ENCODE results near the gene SLC20A1.
A peak's percentile ranks its signal among the peaks of the same experiment; 100 is the strongest.

SLC20A1 gene

DNA sequence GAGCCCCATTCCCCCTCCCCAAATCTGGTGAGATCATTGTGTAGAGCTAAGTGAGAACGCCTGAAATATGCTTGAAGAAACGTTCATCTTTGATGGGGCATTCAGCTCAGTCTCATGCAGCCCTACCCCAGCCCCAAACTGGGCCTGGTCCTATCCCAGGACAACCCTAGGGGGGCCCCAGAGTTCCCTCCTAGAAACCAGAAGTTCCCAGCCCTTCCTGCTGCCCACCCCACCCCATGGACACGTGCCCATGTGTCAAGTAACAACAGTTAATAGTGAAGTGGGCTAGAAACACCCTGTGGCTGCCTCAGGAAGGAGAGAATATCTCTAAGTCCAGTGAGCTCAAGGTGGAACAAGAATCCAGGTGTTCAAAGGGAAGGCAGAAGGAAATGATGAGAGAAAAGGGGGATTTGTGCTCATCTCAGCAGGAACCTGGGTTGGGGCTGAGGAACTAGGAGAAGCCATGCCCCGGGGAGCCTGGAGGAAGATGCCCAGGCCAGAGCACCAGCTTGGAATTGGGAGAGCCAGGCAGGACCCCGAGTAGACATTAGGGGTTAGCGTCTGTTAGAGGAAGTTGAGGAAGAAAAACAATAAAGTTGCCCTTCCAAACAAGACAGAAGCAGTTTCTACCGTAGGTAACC is 20.1 kb upstream of the SLC20A1 start:
- no peak for DNase-seq (ENCODE audit: low read depth)

DNA sequence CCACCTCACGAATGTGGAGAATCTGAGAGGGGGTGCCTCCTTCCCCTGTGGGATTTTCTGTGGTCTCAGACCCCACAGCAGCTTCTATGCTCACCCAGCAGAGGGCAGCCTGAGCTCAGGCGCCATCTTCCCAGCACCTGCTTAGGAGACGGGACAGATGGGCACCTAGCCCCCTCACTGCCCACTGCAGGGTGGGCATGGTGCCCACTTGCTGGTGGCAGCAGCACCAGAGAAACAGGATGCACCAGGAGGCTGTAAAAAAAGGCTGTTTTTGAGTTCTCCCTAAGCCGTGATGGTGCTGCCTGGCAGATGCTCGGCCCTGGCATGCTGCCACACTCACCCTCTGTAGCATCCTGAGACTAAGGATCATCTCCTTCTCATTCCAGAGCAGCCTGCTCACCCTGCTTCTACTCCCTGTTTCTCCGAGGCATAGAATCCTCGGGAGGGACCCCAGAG is 19.1 kb upstream of the SLC20A1 start:
- DNase-seq (ENCODE audit: low read depth) = no peak

DNA sequence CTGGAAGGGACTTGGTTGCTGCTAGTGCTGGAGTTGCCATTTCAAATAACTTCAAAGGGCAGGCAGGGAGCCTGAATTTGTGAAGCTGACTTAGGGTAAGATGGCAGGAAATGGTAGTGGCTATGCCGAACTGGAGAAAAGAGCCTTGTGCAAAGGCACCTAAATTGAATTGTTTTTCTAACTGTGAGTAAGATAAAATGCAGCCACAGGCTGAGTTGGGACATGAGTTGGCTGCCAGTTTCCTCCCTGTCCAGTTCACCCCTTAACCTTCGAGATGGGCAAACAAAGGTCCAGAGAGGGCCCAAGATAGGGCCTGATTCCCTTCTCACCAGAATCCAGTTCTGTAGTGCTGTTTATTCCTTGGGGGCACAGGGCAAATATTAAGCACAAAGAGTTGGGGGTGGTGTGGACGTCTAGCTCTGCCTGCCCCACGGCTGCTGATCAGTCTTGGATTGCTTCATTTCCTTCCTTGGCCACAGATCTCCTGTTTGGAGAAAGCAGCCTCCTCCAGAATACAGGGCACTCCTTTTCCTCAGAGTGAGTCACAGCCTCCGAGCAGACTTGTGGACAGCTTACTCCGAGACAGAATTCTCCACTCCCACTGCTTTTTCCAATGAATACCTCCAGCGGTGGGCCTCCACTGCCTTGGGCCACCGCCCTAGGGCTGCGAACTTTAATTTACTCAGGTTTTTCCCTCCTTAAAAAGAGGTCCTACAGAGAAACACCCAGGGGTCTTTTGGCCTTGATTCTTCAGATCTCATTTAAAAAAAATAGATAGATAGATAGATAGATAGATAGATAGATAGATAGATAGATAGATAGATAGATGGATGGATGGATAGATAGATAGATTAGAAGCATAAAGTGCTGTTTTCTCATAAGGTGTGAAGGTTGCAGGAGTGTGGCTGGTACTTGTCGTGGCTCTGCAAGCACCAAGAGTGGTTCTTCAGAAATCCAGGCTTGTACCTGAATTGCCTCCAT is 18.4 kb upstream of the SLC20A1 start:
- peak; percentile 87 for DNase-seq (ENCODE audit: low read depth)

DNA sequence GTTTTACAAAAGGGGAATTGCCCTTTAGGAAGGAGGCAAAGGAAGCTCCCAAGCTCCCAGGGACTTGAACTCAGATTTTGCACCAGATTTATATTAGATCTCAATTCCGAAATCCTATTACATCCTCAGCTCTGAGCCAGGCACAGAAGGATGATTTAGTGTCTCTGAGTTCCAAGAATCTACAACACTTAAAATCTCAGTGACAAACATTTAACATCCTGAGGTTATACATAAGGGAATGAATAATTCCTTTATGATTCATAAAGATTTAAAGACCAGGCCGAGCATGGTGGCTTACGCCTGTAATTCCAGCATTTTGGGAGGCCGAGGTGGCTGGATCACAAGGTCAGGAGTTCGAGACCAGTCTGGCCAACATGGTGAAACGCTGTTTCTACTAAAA is 16.5 kb upstream of the SLC20A1 start:
- no peak for DNase-seq (ENCODE audit: low read depth)

DNA sequence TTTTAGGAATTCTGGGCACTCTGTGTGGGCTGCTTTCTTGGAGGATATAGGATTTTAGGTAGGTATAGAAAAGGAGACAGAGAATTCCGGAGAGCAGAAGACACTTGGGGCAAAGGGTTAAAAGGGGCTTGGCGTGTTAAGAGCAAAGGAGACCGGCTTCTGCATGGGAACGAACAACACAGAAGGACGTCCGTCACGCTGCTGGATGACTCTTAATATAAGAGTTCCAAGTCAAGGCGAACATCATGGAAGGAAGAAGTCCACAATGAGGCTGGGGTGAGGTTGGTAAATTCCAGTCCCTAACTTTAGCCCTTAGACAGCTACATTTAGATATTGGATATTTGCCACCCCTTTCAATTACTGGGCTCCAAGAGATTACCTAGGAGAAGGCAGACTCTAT is 15.9 kb upstream of the SLC20A1 start:
- no peak for DNase-seq (ENCODE audit: low read depth)

DNA sequence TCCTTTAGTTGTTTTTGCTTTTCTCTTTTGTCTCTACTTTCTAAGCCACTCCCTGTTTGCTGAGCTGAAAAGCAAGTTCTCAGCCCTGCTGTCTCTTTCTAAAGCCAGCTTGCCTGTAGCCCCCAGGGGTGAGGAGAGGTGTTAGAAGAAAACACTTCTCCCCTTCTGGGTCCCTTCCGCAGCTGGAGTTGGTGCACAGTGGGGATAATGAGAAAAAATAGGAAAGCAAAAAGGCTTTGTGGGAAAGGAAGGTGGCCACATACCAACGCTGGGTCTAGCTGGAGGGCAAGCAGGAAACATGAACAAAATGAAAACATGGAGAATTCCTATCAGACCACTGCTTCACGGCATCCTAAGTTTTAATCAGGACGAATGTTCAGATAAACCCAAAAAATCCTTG is 15.5 kb upstream of the SLC20A1 start:
- DNase-seq (ENCODE audit: low read depth) = no peak

DNA sequence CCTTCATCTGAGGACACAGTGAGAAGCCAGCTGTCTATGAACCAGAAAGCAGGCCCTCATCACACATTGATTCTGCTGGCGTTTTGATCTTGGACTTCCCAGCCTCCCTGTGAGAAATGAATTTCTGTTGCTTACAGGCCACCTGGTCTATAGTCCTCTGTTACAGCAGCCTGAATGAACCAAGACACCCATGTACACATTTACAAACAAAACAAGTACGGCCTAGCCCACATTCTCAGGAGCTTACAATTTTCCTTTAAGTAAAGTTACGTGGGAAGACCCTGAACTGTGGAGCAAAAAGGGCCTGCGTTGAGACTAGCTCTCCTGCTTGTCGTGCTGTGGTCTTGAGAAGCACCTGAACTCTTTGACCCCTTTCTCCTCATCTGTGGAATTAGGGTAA is 12.0 kb upstream of the SLC20A1 start:
- no peak for DNase-seq (ENCODE audit: low read depth)

DNA sequence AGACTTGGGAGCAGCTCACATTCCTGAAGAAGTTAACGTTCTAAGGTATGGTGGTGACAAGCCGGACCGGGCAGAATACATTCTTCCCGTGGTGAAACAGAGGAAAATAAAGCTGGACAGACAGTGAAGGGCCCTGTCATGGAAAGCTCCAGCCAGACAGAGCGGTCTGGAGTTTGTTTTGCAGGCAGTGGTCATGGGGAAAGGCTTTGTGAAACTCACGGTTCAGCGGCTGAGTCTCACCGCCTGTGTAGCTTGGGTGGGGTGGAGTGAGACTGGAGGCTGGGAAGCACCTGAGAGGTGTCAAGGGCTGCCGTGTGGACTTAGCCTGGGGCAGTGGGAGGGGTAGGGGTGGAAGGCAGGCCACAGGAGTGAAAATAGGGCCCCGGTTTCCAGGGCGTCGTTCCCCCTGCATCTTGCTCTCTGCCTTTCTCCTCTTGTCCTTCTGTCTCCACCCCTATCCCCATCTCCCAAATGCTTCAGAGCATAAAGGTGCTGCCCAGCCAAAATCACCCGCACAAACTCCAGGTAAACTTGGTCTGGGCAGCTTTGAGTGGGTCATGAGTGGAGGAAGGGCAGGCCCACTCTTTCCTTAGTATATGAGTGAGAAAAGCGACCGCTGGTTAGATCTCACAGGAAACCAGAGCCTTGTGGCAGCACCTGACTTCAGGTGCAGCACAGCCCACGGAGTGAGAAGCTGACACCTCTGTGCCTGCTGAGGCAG is 11.4 kb upstream of the SLC20A1 start:
- DNase-seq (ENCODE audit: low read depth) = no peak

DNA sequence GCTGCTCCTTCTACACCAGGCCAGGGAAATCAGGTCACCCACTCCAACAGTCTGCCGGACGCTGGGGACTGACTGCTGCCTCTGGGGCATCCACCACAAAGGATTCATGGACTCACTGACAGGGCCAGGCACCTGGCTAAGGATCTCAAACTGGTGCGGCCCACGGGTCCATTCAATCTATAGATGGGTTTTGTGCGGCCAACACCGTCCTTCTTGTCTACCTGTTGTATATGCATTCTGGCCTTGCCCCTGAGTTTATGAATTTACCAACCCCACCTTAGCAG is 10.9 kb upstream of the SLC20A1 start:
- DNase-seq (ENCODE audit: low read depth) = no peak

DNA sequence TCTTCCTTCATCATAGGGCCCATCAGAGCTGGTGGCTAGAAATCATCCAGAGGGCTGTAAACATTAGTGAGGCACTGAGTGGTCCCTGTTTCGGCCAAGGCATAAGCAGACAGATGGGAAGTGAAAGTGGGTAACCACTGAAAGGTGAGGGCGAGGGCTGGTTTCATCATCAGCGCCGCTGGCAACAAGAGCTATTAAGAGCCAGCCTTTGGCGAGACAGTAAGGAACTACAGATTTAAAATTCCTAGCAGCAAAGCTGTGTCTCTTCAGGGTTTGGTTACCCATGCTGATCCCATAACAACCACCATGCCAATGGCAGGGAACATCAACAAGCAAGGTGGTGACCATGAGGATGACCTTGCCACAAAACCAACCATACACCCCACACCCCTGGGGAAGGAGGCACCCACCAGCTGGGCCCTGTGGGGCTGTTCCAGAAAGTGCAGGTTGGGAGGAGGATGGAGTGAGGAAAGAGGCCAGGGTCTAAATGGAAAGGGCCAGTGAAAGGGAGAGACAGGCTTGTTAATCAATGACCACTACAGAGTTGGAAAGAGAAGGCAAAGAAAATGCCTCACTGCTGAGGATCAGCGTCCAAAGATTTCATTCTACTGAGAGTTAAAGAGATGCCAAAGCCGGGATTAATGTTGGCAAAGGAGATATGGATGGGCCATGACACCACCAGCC is 9.0 kb upstream of the SLC20A1 start:
- no peak for DNase-seq (ENCODE audit: low read depth)

DNA sequence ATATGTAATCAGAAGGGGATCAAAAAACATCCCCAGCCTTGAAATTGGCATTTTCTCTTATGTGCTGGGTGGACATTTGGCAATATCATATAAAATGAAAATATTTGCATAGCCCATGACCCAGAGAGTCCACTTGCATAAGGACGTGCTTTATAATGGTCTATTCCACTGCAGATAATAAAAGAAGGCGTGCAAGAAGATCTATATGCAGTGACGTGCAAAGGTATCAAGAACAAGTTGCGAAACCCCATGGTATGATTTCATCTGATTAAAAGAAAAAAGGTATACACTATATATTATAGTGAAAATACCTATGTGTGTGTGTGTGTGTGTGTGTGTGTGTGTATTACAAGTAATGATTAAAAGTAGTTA is 8.5 kb upstream of the SLC20A1 start:
- no peak for DNase-seq (ENCODE audit: low read depth)

DNA sequence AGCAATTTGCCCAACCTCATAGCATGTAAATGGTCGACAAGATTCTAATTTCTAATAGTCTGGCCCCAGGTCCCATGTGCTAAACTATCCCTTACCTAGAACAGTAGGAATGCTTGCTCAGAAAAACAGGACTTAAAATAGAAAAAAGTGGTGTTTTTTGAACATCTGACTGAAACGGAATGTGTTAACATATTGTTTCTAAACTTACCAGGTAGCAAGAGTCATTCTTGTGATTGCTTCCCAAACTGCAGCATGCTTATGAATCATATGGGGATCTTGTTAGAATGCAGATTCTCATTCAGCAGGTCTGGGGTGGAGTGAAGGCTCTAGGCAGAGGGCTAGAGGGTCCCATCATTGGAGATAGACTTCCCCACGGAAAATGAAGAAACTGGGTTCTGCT is 5.8 kb upstream of the SLC20A1 start:
- DNase-seq (ENCODE audit: low read depth) = no peak

DNA sequence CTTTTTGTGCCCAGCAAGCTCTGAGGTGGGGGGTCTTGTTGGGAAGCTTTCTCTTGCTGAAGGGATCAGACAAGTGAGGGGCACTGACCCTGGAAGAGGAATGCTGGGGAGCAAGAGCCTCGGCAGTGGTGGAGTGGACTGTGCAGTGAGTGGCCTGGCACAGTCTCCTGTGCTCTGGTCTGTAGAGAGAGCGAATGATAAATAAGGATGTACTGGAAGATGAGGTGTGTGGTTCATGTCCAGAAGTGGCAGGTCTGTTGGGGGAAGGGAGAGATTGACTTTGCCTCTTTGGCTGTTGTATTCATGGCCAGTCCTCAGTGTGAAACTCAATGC is 5.3 kb upstream of the SLC20A1 start:
- DNase-seq (ENCODE audit: low read depth) = no peak

DNA sequence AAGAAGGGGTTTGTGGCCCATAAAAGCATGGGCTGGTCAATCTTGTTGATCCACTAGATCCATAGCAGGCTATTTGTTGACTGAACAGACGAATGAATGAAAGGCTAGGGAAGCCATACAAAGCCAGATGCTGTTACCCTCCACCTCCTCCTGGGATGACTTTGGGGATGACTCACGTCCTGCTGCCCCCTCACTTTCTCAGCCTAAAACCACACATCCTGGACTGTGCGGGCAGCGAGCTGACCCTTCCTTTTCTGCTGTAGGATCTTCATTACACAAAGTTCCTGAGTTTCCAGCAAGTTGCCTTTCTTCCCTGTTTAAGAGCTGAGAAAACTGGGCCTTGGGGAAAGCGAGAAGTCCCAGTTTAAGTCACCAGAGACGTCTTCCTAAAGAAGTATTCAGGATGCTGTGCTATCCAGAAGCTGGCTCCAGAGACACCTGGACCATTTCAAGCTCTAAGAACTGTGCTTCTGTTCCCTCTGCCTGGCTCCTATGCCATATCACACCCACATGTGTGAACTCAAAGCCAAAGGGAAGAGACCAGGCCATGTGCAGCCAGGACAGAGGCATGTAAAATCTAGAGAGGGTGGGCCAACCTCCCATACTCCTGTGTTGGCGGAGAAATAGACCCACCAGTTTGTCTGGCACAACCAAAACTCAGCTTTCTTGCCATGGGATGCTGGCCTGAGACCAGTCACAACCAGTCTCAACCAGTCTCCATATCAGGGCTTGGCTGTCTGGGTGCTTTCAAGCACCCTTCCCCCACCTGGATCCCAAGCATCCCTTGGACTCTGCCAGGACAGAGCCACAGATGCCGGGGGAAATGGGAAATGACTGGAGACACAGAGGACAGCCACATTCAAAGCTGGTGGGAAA is 4.7 kb upstream of the SLC20A1 start:
- DNase-seq (ENCODE audit: low read depth) = no peak

DNA sequence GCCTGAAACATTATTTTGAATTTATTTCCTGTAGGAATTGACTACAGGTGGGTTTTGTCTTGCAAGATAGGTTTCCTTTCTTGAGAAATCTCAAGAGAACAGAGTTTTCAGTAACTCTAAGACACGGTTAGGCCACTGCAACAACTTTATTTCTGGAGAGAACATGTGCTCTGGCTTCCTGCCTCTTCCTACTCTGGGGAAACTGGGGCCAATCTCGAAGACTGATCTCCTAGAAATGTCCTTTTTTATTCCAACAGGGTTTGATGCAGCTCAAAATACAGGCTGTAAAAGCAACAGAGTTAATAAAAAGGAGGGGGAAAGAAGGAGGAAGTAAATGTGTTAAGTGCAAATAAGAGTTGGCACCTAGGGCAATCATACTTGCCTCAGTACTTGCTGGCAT is 4.0 kb upstream of the SLC20A1 start:
- no peak for DNase-seq (ENCODE audit: low read depth)

DNA sequence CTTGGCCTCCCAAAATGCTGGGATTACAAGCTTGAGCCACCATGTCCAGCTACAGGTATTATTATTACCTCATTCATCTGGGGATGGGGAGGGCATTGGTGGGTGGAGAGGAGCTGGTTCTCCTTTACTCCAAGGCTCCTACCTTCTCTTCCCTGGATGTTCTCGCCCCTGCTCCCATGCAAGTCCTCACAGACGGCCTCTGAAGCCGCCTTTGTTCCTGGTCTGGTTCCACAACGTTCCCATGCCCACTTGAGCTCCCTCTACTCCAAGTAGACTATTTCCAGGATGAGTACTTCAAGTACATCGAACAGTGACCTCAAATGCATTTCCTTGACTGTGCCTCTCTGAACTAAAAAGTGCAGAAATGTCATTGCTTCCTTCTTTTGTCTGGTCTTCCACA is 3.2 kb upstream of the SLC20A1 start:
- DNase-seq (ENCODE audit: low read depth) = no peak

DNA sequence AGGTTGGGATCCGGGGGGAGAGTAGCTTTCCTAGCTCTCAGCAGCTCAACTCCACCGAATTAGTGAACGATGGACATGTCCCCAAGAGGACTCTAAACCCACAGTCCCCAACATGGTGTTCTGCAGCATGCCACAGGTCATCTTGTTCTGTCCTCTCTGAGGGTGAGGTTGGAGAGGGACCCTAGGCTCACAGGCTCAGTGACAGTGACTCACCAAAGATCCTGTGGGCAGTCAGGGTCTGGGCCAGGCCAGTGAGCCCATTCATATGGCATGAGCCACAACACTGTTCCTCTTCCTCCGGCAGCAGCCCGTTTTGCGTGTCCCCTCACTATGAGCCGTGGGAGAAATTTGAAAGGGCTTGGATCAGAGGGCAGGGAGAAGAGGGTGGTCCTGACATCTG is 2.8 kb upstream of the SLC20A1 start:
- no peak for DNase-seq (ENCODE audit: low read depth)

DNA sequence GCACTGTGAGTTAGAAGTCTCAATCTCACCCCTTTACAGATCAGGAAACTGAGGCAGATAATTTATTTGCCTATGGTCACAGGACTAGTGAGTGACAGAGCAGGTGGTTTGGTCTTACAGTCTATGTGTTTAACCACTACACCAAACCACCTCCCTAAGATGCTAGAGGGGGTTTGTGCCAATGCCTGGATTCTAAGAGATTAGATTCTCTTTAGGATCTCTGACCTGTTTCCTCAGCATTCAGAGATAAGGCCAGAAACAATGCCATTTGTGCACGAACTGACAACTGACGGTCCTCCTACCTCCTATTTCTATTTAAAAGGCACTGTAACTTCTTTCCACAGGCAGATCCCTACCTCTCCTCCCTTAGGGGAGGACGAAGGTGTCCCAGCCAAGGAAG is 2.3 kb upstream of the SLC20A1 start:
- no peak for DNase-seq (ENCODE audit: low read depth)

DNA sequence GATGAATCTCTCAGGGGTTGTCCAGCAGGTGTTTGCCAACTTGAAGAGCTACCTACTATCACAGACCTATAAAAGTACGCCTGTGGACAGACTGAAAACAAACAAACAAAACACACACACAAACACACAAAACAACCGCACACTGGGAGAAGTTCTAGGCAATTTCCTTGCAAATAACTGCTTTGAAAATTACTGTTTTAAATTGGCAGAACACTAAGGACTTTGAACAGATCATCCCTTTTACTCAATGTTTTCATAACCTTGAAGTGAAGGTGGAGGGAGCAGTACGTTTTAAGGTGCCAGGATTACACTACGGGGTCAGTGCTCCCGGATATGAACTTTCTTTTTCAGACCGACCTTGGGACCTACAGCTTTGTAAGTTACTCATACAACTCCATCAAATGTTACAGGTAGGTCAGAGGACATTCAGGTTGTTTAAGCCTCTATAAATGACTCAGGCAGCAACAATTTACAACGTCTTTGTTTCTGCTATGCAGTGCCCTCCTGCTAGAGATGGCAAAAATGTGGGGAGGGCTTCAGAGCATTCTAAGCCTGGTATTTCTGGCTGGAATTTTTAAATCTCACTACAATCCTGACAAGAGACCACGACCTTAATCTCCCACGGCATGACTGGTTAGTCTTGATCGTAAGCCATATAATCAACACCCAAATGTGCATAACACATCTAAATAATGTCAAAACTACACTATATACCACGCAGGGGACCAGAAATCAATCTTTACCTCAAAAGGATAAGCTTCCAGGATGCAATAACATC is 1.4 kb upstream of the SLC20A1 start:
- no peak for DNase-seq (ENCODE audit: low read depth)

DNA sequence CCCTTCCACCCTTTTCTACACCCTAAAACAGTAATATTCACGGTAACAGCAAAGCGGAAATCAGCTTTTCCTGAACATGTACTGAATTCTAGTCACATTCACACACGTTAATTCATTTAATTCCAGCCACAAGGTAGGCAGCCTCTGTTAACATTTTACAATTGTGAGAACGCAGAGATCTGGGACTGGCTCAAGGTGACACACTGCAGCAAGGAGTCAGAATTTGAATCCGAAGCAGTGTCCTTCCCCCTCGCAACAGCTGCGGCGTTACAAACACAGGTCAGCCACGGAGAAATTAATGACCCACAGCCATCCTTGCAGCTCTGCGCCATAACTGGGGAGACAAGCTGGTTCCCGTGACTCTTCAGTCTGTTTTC is 818 bp upstream of the SLC20A1 start:
- DNase-seq (ENCODE audit: low read depth) = no peak
